HepG2 (cell line): ENCODE data around the gene EMID1.

Source experiments
- GABPA ChIP-seq, 2 experiments: IDR thresholded peaks; 2 replicates each; pipeline ENCODE4 v1.6.1; 2011 to 2016; ENCODE audit warnings: low read depth in 2 of 2, low read length in 1 of 2, missing biosample characterization in 1 of 2, missing genetic modification characterization in 1 of 2
- HES4 ChIP-seq: sonication (generic); formaldehyde crosslinking; IDR thresholded peaks from 2 replicates; pipeline ENCODE4 v1.9.0; 2021; ENCODE audit warnings: mild to moderate bottlenecking, missing genetic modification reagents, borderline replicate concordance
- MEIS2 ChIP-seq: sonication (generic); formaldehyde crosslinking; IDR thresholded peaks from 2 replicates; pipeline ENCODE4 v1.9.0; 2021; ENCODE audit warnings: mild to moderate bottlenecking, missing genetic modification reagents
- TP53 ChIP-seq: sonication (generic); formaldehyde crosslinking; conservative IDR thresholded peaks from 2 replicates; pipeline ENCODE4 v1.4.0; 2020; ENCODE audit warnings: missing genetic modification reagents
- ZSCAN12 ChIP-seq: sonication (generic); formaldehyde crosslinking; IDR thresholded peaks from 2 replicates; pipeline ENCODE4 v1.9.0; 2021; ENCODE audit warnings: mild to moderate bottlenecking, missing genetic modification reagents

- no peak for TF ChIP-seq MEIS2 (CRISPR knock-in tag)
- TF ChIP-seq TP53 (CRISPR knock-in tag) = no peak
- no peak for TF ChIP-seq GABPA (IDR thresholded peaks at IDR 0.05; ENCODE audit: low read depth, low read length)
- TF ChIP-seq GABPA (CRISPR knock-in tag; IDR thresholded peaks at IDR 0.05; ENCODE audit: low read depth) = no peak
- no peak for TF ChIP-seq ZSCAN12
- no peak for TF ChIP-seq HES4 (CRISPR knock-in tag)
These were observed 61.8 kb downstream of the EMID1 start for GRCh38 chr22:29267462-29267857.
